OCI-LY7 (cell line): ENCODE measurements around the gene GLS2. TPM values are rescaled to one million over a fixed set of nuclear protein-coding genes. Genes with fewer than 3 reads are reported as not detected.

Experiments
- BruUV-seq: library from RNA; stranded (reverse); fragments of 400-500 nt; replicated peaks from 2 replicates; lab custom pipeline; 2021; lab: Mats Ljungman, UMichigan
- CTCF ChIA-PET: fragments of 300-600 bp; sonication (Branson Sonifier 250); formaldehyde crosslinking; loops from one replicate; lab custom pipeline; 2022; ENCODE audit warnings: antibody characterized with exemption; ENCODE audit not compliant: unreplicated experiment; lab: Charles Lee
- POLR2A ChIA-PET: fragments of 300-600 bp; sonication (Branson Sonifier 250); formaldehyde crosslinking; loops from one replicate; lab custom pipeline; 2022; ENCODE audit warnings: antibody characterized with exemption; lab: Charles Lee
- DNase-seq: peaks from one replicate; pipeline ENCODE4 v3.0.0-alpha.2; 2015; ENCODE audit warnings: low spot score
- H2AFZ ChIP-seq: fragments of 200-600 bp; sonication (generic), shearing (Covaris generic); 2 replicates; pipeline ENCODE4 v1.6.1; 2014; ENCODE audit warnings: mild to moderate bottlenecking, antibody characterized with exemption, low read length, moderate library complexity
- H3K27ac ChIP-seq: fragments of 200-600 bp; sonication (generic); 2 replicates; pipeline ENCODE4 v1.5.1; 2014; ENCODE audit warnings: mixed run types, low read depth, mild to moderate bottlenecking, moderate library complexity, low read length, inconsistent platforms; ENCODE audit not compliant: poor library complexity, severe bottlenecking
- H3K36me3 ChIP-seq: fragments of 200-600 bp; sonication (generic); 2 replicates; pipeline ENCODE4 v1.6.1; 2014; ENCODE audit warnings: mild to moderate bottlenecking, antibody characterized with exemption, low read length, moderate library complexity, mixed read lengths; ENCODE audit not compliant: insufficient read depth
- H3K4me1 ChIP-seq: fragments of 200-600 bp; sonication (generic); 2 replicates; pipeline ENCODE4 v1.5.1; 2014; ENCODE audit warnings: mild to moderate bottlenecking, low read length; ENCODE audit not compliant: insufficient read depth, poor library complexity, severe bottlenecking
- H3K4me2 ChIP-seq: fragments of 200-600 bp; sonication (generic); 2 replicates; pipeline ENCODE4 v1.6.1; 2014; ENCODE audit warnings: mild to moderate bottlenecking, low read length
- H3K4me3 ChIP-seq: fragments of 200-600 bp; sonication (generic); 2 replicates; pipeline ENCODE4 v1.5.1; 2014; ENCODE audit warnings: mild to moderate bottlenecking, low read depth, low read length; ENCODE audit not compliant: poor library complexity, severe bottlenecking
- H3K79me2 ChIP-seq: fragments of 200-600 bp; sonication (generic); 2 replicates; pipeline ENCODE4 v1.6.1; 2016; ENCODE audit warnings: low read depth, mild to moderate bottlenecking, low read length, moderate library complexity, mixed read lengths; ENCODE audit not compliant: insufficient read depth
- H3K9me2 ChIP-seq: fragments of 200-600 bp; sonication (generic); 2 replicates; pipeline ENCODE4 v1.6.1; 2016; ENCODE audit warnings: mild to moderate bottlenecking, low read length, mixed read lengths; ENCODE audit not compliant: insufficient read depth
- H3K9me3 ChIP-seq: fragments of 200-600 bp; sonication (generic); 2 replicates; pipeline ENCODE4 v1.6.1; 2014; ENCODE audit warnings: mild to moderate bottlenecking, mixed run types, low read length, mixed read lengths
- H4K20me1 ChIP-seq: fragments of 200-600 bp; sonication (generic); 2 replicates; pipeline ENCODE4 v1.6.1; 2014; ENCODE audit warnings: mild to moderate bottlenecking, antibody characterized with exemption, low read length, moderate library complexity, mixed read lengths; ENCODE audit not compliant: insufficient read depth
- CTCF ChIP-seq: fragments of 200-600 bp; sonication (generic); conservative IDR thresholded peaks from 2 replicates; pipeline ENCODE4 v1.5.1; 2014; ENCODE audit warnings: mild to moderate bottlenecking, antibody characterized with exemption, low read length, moderate library complexity, mixed read lengths
- EZH2phosphoT487 ChIP-seq: fragments of 200-600 bp; sonication (generic); IDR thresholded peaks from 2 replicates; pipeline ENCODE4 v1.6.1; 2018; ENCODE audit warnings: low read depth, borderline replicate concordance, mild to moderate bottlenecking, mixed run types, antibody characterized with exemption, low read length, moderate library complexity, mixed read lengths
- intact Hi-C: fragments of 100-400 bp; cut with micrococcal nuclease; formaldehyde crosslinking; loops from one replicate; pipeline ENCODE4 v1.10.0; 2022; ENCODE audit not compliant: unreplicated experiment
- total RNA-seq, 2 experiments: library from RNA; depleted of rRNA in 1 of 2; stranded (reverse); fragments of >200 nt in 1 of 2; shearing (Covaris generic) in 1 of 2; gene quantifications; 2 replicates each; pipeline ENCODE4 v1.2.3, GENCODE V29; 2014 to 2022

GLS2 gene
- total RNA-seq, 2 experiments from 2014 or later: not detected

- POLR2A ChIA-PET: interaction anchor here (0.6 to 1.2 kb wide), 2 partner anchors 16 to 17 kb away, joined by 3 to 4 read pairs; no protein-coding TSS in a partner anchor
Observed at GRCh38 chr12:56434828-56435227, 53.1 kb downstream of the GLS2 start.

GRCh38 chr12:56431850-56432249 lies 56.1 kb downstream of the GLS2 start:
- Histone ChIP-seq H3K36me3 (peaks cover 78% of the 10 kb centered on the region), H2AFZ (no peak overlapping the region), H3K4me2 (no peak overlapping the region), H3K79me2 (peaks cover 12% of the 10 kb centered on the region), H3K4me1 (no peaks in the 10 kb centered on the region), H3K27ac (no peak overlapping the region), H3K9me3 (peaks cover 3% of the 10 kb centered on the region; the same call in 1 of the 2 replicates), H3K9me2 (no peaks in the 10 kb centered on the region), H4K20me1 (no peaks in the 10 kb centered on the region), H3K4me3 (no peak overlapping the region)
- BruUV-seq: no TSS peak
- ChIA-PET POLR2A (no interaction called here), CTCF (no interaction called here)
- TF ChIP-seq CTCF: no peak
- TF ChIP-seq EZH2phosphoT487: no peak
- intact Hi-C loops: no loop called here
- DNase-seq: no peak

More at GRCh38 chr12:56434828-56435227, 53.1 kb downstream of the GLS2 start:
- no peak for DNase-seq
- Histone ChIP-seq H4K20me1 (no peaks in the 10 kb centered on the region), H3K4me1 (no peaks in the 10 kb centered on the region), H3K4me3 (no peak overlapping the region), H2AFZ (no peak overlapping the region), H3K27ac (no peak overlapping the region), H3K9me3 (peaks cover 4% of the 10 kb centered on the region; the same call in 1 of the 2 replicates), H3K79me2 (peaks cover 39% of the 10 kb centered on the region), H3K36me3 (peaks cover 63% of the 10 kb centered on the region), H3K9me2 (no peaks in the 10 kb centered on the region), H3K4me2 (no peak overlapping the region)
- CTCF ChIA-PET: no interaction called here
- TF ChIP-seq EZH2phosphoT487 (no peak), CTCF (no peak)
- intact Hi-C loops: no loop called here
- no TSS peak for BruUV-seq

- intact Hi-C loops: no loop called here
- no peak for DNase-seq
- Histone ChIP-seq H3K9me2 (no peaks in the 10 kb centered on the region), H4K20me1 (no peaks in the 10 kb centered on the region), H3K4me3 (no peak overlapping the region), H3K4me2 (no peak overlapping the region), H3K27ac (no peak overlapping the region), H3K9me3 (no peaks in the 10 kb centered on the region), H3K79me2 (peaks cover 6% of the 10 kb centered on the region), H2AFZ (no peak overlapping the region), H3K36me3 (peaks cover 79% of the 10 kb centered on the region), H3K4me1 (no peaks in the 10 kb centered on the region)
- no peak for TF ChIP-seq CTCF
- no peak for TF ChIP-seq EZH2phosphoT487
- CTCF ChIA-PET: no interaction called here
- POLR2A ChIA-PET: no interaction called here
- BruUV-seq: no TSS peak
Observed at GRCh38 chr12:56431288-56431687, 56.7 kb downstream of the GLS2 start.
